Cerebellar cortex (tissue), 1 donor: ENCODE data around the gene TCP11L1.
"Not testable (repeated sequence)": the region's sequence is repeated elsewhere in the genome, so short reads cannot be mapped to it uniquely, and the experiment has no call there.

ENCODE experiments used
- DNase-seq: peaks from one replicate; pipeline ENCODE4 v3.0.0-alpha.2; 2015; ENCODE audit warnings: low spot score

TCP11L1 gene

DNA sequence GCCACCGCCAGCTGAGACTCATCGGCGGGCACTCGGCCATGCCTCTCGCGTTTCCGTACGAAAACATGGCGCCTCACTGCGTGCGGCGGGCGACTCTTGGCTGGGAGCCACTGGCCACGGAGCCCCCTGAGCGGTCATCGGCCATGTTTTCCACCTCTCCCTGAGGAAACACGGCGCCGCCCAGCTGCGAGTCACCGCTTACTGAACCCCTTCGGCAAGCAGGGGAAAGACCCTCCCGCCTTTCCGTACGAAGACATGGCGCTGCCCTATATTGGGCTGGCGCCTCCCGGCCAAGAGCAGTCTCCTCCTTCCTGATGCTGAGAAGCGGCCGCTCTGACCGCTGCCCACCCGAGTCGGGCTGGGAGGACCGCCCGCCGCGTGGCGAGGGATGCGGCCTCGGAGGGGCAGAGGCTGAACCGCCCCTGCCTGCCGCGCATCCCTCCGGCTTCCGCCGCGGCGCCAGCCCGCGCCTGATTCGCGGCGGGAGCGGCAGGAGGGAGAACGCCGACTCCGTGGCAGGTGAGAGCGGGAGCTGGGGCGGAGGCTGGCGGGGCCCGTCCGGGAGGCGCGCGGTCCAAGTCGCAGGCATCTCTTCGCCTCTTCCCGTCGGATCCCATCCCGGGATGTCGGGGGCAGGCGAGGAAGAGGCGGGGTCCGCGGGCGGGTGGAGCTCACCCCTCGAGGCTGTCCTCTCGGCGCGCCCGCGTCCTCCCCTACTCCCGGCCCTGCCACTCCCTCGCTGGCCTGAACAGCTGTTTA, at the start of gene TCP11L1:
Gene TCP11L1 (plus strand): TSS at position 299 of the 759 bp plus-strand sequence. CDS start 4,202 bp downstream, outside the sequence.
- DNase-seq, result peak; percentile 91

DNA sequence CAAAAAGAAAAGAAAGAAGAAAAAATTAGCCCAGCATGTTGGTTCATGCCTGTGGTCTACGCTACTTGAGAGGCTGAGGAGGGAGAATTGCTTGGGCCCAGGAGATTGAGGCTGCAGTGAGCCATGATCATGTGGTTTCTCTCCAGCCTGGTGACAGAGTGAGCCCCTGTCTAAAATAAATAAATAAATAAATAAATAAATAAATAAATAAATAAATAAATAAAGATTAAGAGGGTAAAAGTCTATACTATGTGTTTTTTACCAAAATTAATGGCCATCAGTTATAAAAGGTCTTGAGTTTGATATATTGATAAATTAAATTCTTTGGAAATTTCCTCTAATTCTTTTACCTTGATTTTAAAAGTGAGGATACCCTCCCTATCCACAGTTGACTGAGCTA, 48.9 kb upstream of the TCP11L1 start:
- DNase-seq, result no peak

GRCh38 chr11:32991427-32991826, 47.9 kb upstream of the TCP11L1 start:
- no peak for DNase-seq

- DNase-seq, result no peak
Observed at GRCh38 chr11:32991898-32992297, 47.5 kb upstream of the TCP11L1 start.

DNA sequence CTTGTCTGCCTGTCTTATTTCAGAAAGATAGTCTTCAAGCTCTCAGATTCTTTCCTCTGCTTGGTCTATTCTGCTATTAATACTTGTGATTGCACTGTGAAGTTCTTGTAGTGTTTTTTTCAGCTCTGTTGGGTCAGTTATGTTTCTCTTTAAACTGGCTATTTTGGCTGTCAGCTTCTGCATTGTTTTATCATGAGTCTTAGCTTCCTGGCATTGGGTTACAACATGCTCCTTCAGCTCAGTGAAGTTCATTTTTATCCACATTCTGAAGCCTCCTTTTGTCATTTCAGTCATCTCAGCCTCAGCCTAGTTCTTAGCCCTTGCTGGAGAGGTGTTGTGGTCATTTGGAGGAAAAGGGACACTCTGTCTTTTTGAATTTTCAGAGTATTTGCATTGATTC, 39.2 kb upstream of the TCP11L1 start:
- no peak for DNase-seq

DNA sequence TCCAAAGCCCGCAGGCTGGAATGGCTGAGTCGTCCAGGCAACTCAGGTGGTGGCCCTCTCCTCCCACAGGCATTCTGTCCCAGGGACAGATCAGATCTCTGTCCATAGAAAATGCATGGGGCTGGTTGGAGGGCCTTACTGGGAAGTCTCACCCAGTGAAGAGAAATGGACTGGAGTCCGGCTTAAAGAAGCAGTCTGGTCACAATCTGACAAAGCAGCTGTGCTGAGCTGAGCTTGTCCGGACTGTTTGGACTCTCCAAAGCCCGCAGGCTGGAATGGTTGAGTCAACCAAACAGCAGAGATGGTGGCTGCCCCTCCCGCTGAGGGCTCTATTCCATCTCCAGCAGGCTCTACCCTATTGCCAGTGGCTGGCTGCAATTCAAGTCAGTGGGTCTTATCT, 38.1 kb upstream of the TCP11L1 start:
- DNase-seq, result no peak

- DNase-seq, result no peak
Observed at GRCh38 chr11:33001751-33002542, 37.4 kb upstream of the TCP11L1 start.

DNA sequence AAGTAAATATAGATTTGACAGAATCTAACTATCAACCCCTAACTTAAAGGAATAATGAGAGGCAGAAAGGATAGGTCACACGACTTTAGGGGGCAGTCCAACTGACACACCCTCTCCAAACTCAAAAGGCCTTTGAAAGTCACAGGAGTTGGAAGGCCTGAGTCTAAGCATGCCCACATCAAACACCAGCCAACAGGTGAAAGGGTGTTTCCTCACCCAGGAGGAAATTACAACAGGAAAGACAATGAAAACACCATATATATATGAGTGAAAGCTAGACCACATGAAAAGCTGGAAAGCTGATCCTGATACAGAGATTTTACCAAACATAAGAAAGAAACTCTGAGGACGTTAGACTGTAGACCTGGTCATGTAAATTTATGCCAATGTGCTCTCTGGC, 34.2 kb upstream of the TCP11L1 start:
- no peak for DNase-seq

- DNase-seq, result no peak
Observed at GRCh38 chr11:33006010-33006409, 33.4 kb upstream of the TCP11L1 start.

- no peak for DNase-seq
Observed at GRCh38 chr11:33013755-33014154, 25.6 kb upstream of the TCP11L1 start.

DNA sequence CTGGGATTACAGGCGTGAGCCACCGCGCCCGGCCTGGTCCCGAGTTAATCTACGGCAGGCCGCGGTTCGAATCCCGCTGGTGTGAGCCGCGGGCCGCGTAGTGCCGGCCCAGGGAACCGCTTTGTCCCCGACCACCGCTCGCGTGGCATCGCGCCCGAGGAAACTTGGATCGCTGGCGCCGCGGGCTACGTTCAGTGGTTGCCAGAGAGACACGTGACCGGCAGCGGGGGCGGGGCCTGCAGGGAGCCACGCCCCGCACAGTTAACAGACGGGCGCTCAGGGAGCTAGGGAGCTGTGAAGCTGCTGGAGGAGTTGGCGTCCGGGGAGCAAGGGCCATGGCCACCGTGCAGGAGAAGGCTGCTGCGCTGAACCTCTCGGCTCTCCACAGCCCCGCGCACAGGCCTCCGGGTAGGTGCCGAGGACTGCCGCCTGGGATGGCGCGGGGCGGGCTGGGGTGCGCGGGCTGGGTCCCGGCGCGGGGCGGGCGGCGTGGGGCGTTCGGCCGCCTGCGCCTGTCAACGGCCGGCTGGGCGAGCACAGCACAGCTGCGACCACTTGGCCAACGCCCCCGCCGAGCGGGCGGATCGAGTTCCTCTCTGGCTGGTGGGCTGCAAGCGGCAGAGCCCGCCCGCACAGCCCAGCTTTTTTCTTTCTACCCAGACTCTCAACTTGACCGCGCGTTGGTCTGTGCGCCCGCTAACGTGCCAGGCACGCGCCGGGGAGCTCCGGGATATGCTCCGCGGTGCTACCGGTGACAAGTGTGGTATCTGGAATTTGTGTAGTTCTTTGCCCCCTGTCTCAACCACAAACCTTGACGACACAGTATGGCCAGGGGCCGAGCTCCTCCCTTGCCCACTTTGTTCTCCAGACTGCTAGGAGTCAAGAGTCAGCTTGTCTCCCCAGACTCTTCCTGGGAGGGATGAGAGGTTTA, 23.5 kb upstream of the TCP11L1 start, which contains the start of gene DEPDC7:
Gene DEPDC7 (plus strand): TSS at position 258 of the 931 bp plus-strand sequence. CDS start 78 bp downstream, at position 336.
- peak; percentile 44 for DNase-seq

GRCh38 chr11:33016654-33017053, 22.7 kb upstream of the TCP11L1 start:
- no peak for DNase-seq

GRCh38 chr11:33017478-33017877, 21.9 kb upstream of the TCP11L1 start:
- no peak for DNase-seq

GRCh38 chr11:33017965-33018364, 21.4 kb upstream of the TCP11L1 start:
- DNase-seq, result no peak

DNA sequence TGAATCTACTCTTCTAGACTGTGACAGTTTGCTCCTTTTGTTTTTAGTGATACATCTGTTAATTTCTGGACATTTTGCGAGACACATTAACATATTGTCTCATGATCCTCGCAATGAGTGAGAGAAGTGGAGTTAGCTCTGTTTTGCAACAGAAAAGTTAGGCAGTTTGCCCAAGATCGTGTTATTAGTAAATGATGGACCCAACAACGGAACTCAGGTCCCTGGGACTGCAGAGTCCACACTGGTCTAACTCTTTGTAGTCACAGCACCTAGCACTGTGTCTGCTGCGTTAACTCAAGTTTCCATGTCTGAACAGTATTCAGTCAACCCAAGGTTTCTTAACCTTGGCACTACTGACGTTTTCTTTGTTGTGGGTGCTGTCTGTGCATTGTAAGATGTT, 20.5 kb upstream of the TCP11L1 start:
- no peak for DNase-seq

GRCh38 chr11:33021501-33021900, 17.9 kb upstream of the TCP11L1 start:
- DNase-seq, result no peak

GRCh38 chr11:33021937-33022336, 17.4 kb upstream of the TCP11L1 start:
- DNase-seq, result no peak

DNA sequence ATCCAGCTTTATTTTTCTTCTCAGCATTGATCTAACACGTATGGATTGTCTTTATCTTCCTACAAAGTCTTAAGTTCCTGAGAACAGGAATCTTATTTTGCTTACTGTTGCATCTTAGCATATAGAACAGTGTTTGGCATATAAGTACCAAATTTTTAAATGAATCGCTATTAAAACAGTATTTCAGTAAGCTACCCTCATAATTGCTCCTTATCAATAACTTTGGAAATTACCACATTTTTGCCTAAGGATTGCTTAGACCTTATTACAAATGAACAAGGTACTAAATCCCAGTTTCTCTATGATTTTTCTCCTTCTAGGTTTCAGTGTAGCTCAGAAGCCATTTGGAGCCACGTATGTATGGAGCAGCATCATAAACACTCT, 14.0 kb upstream of the TCP11L1 start:
- no peak for DNase-seq

GRCh38 chr11:33027233-33027632, 12.1 kb upstream of the TCP11L1 start:
- no peak for DNase-seq

GRCh38 chr11:33027846-33028536, 11.4 kb upstream of the TCP11L1 start:
- DNase-seq, result no peak

DNA sequence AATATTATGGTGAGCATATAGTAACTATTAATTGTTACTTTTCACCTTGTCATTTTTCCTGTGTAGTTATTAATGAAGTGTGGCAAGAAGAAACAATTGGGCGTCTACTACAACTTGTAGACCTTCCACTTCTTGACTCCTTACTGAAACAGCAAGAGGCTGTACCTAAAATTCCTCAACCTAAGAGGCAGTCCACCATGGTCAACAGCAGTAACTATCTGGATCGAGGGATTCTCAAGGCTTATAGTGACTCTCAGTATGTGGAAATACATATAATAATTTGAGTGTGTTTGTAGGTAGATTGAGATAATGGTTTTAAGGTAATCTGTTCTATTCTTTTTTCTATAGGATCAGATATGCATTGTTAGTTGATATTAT, 10.8 kb upstream of the TCP11L1 start:
- DNase-seq, result no peak

DNA sequence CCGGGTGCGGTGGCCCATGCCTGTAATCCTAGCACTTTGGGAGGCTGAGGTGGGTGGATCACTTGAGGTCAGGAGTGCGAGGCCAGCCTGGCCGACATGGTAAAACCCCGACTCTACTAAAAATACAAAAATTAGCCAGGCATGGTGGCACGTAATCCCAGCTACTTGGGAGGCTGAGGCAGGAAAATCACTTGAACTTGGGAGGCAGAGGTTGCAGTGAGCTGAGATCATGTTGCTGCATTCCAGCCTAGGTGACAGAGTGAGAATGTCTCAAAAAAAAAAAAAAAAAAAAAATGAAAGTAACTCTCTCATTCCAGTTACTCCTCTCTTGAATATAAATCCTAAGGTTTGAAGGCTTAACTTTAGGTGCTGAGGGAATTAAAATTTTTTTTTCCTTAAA, 10.2 kb upstream of the TCP11L1 start:
- not testable (repeated sequence) for DNase-seq
